PC-9 (cell line): ENCODE results near the gene MEFV. TPM values are rescaled to one million over a fixed set of nuclear protein-coding genes. Genes with fewer than 3 reads are reported as not detected.
A peak's percentile ranks its signal among the peaks of the same experiment; 100 is the strongest.

ENCODE experiments used
- BruUV-seq: library from RNA; stranded (reverse); fragments of 400-500 nt; replicated peaks from 2 replicates; lab custom pipeline; 2021; lab: Mats Ljungman, UMichigan
- CTCF ChIA-PET: fragments of 300-600 bp; sonication (Branson Sonifier 250); formaldehyde crosslinking; loops from one replicate; lab custom pipeline; 2022; ENCODE audit warnings: antibody characterized with exemption; lab: Charles Lee
- POLR2A ChIA-PET: fragments of 300-600 bp; sonication (Branson Sonifier 250); formaldehyde crosslinking; loops from one replicate; lab custom pipeline; 2022; ENCODE audit warnings: antibody characterized with exemption; ENCODE audit not compliant: unreplicated experiment; lab: Charles Lee
- DNase-seq, 2 experiments: peaks; one replicate each; pipeline versions ENCODE4 v3.0.0 to v3.0.0-alpha.2; 2015 to 2022; ENCODE audit warnings: mixed read lengths in 1 of 2
- H2AFZ ChIP-seq: fragments of 200-600 bp; sonication (generic); 2 replicates; pipeline ENCODE4 v1.8.1; 2017; ENCODE audit warnings: antibody characterized with exemption
- H3F3A ChIP-seq: fragments of 200-600 bp; sonication (generic); 2 replicates; pipeline ENCODE4 v1.8.1; 2017; ENCODE audit warnings: antibody characterized with exemption, mild to moderate bottlenecking, low read depth; ENCODE audit not compliant: insufficient read depth
- H3K27ac ChIP-seq: fragments of 200-600 bp; sonication (generic); 2 replicates; pipeline ENCODE4 v1.6.1; 2016; ENCODE audit warnings: mixed run types
- H3K27me3 ChIP-seq: fragments of 200-600 bp; sonication (generic); 2 replicates; pipeline ENCODE4 v1.6.1; 2016; ENCODE audit warnings: low read depth, mixed run types; ENCODE audit not compliant: insufficient read depth
- H3K36me3 ChIP-seq: fragments of 200-600 bp; sonication (generic); 2 replicates; pipeline ENCODE4 v1.6.1; 2016; ENCODE audit warnings: low read depth, mixed run types
- H3K4me1 ChIP-seq: fragments of 200-600 bp; sonication (generic); replicated peaks from 2 replicates; pipeline ENCODE4 v1.6.1; 2016; ENCODE audit warnings: mixed run types; ENCODE audit not compliant: insufficient read depth
- H3K4me2 ChIP-seq: fragments of 200-600 bp; sonication (generic); 2 replicates; pipeline ENCODE4 v1.6.1; 2017; ENCODE audit warnings: mixed run types
- H3K4me3 ChIP-seq: fragments of 200-600 bp; sonication (generic); 2 replicates; pipeline ENCODE4 v1.6.1; 2016; ENCODE audit warnings: mixed run types
- H3K79me2 ChIP-seq: fragments of 200-600 bp; sonication (generic); 2 replicates; pipeline ENCODE4 v1.6.1; 2017; ENCODE audit warnings: low read depth, mixed run types
- H3K9me2 ChIP-seq: fragments of 200-600 bp; sonication (generic); 2 replicates; pipeline ENCODE4 v1.8.1; 2017; ENCODE audit warnings: mild to moderate bottlenecking; ENCODE audit not compliant: insufficient read depth
- H3K9me3 ChIP-seq: fragments of 200-600 bp; sonication (generic); 2 replicates; pipeline ENCODE4 v1.8.1; 2016; ENCODE audit warnings: low read depth; ENCODE audit not compliant: insufficient read depth
- H4K20me1 ChIP-seq: fragments of 200-600 bp; sonication (generic); 2 replicates; pipeline ENCODE4 v1.8.1; 2017; ENCODE audit not compliant: insufficient read depth
- EZH2 ChIP-seq: fragments of 200-600 bp; sonication (generic); IDR thresholded peaks from 2 replicates; pipeline ENCODE4 v1.8.0; 2017; ENCODE audit warnings: antibody characterized with exemption, low read depth
- intact Hi-C: fragments of 100-400 bp; cut with micrococcal nuclease; formaldehyde crosslinking; loops from one replicate; pipeline ENCODE4 v1.10.0; 2022; ENCODE audit not compliant: unreplicated experiment
- total RNA-seq: library from RNA; stranded (reverse); gene quantifications from 2 replicates; pipeline ENCODE4 v1.2.3, GENCODE V29; 2021
- TF ChIP-seq, protein P1 (sequence below): fragments of 200-600 bp; sonication (generic); conservative IDR thresholded peaks from 2 replicates; pipeline ENCODE4 v1.6.1; 2017; ENCODE audit warnings: mixed run types, antibody characterized with exemption, mild to moderate bottlenecking, moderate library complexity

The MEFV gene
- total RNA-seq, 1 experiment from 2014 or later, result not detected

GRCh38 chr16:3242709-3243108 lies 13.7 kb downstream of the MEFV start:
- intact Hi-C loops, result no loop called here
- Histone ChIP-seq H3K4me1 (0 out of 2 replicates have a peak, but pooled peaks cover 4% of the 10 kb centered on the region), H3K27ac (no peak overlapping the region), H2AFZ (no peak overlapping the region), H3K9me2 (no peaks in the 10 kb centered on the region), H4K20me1 (no peaks in the 10 kb centered on the region), H3K4me2 (no peak overlapping the region), H3K9me3 (no peaks in the 10 kb centered on the region), H3F3A (no peaks in the 10 kb centered on the region), H3K79me2 (no peaks in the 10 kb centered on the region), H3K27me3 (no peaks in the 10 kb centered on the region), H3K4me3 (no peak overlapping the region), H3K36me3 (no peaks in the 10 kb centered on the region)
- TF ChIP-seq, protein P1, sequence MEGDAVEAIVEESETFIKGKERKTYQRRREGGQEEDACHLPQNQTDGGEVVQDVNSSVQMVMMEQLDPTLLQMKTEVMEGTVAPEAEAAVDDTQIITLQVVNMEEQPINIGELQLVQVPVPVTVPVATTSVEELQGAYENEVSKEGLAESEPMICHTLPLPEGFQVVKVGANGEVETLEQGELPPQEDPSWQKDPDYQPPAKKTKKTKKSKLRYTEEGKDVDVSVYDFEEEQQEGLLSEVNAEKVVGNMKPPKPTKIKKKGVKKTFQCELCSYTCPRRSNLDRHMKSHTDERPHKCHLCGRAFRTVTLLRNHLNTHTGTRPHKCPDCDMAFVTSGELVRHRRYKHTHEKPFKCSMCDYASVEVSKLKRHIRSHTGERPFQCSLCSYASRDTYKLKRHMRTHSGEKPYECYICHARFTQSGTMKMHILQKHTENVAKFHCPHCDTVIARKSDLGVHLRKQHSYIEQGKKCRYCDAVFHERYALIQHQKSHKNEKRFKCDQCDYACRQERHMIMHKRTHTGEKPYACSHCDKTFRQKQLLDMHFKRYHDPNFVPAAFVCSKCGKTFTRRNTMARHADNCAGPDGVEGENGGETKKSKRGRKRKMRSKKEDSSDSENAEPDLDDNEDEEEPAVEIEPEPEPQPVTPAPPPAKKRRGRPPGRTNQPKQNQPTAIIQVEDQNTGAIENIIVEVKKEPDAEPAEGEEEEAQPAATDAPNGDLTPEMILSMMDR, result no peak
- TF ChIP-seq EZH2, result no peak
- ChIA-PET POLR2A (no interaction called here), CTCF (no interaction called here)
- BruUV-seq, result no TSS peak
- DNase-seq, result peak in 1 of 2 experiments; percentile 48

GRCh38 chr16:3241761-3242160 lies 14.7 kb downstream of the MEFV start:
- CTCF ChIA-PET, result no interaction called here

GRCh38 chr16:3235856-3236669 lies 20.4 kb downstream of the MEFV start:
- ChIA-PET POLR2A (no interaction called here), CTCF (no interaction called here)
- peak overlapping the region; percentile 29; the same call in 1 of the 2 replicates for H3K4me3 ChIP-seq
- H3K27ac ChIP-seq, result no peak overlapping the region
- H3K9me3 ChIP-seq, result peaks cover 7% of the 10 kb centered on the region
- H3K36me3 ChIP-seq, result peaks cover 24% of the 10 kb centered on the region
- intact Hi-C loops, result loop anchor here (2.0 kb wide), 1 partner anchor 47 kb away; the partner anchor contains the start of gene ZNF263
- peaks cover 7% of the 10 kb centered on the region; the same call in 1 of the 2 replicates for H3K4me1 ChIP-seq
- H3K27me3 ChIP-seq, result no peaks in the 10 kb centered on the region
- H2AFZ ChIP-seq, result no peak overlapping the region
- peak overlapping the region; percentile 34; the same call in 1 of the 2 replicates for H3K4me2 ChIP-seq
- no TSS peak for BruUV-seq
- no peaks in the 10 kb centered on the region for H3K9me2 ChIP-seq
- DNase-seq, result peak; percentile 36 to 70
- peaks cover 15% of the 10 kb centered on the region for H3K79me2 ChIP-seq
- no peak for TF ChIP-seq EZH2
- TF ChIP-seq, protein P1, result no peak
- no peaks in the 10 kb centered on the region for H4K20me1 ChIP-seq
- peaks cover 9% of the 10 kb centered on the region; the same call in 1 of the 2 replicates for H3F3A ChIP-seq

More at GRCh38 chr16:3241761-3242160, 14.7 kb downstream of the MEFV start:
- Histone ChIP-seq H3K4me3 (no peak overlapping the region), H4K20me1 (no peaks in the 10 kb centered on the region), H3K9me3 (no peaks in the 10 kb centered on the region), H3K27me3 (no peaks in the 10 kb centered on the region), H3K4me1 (0 out of 2 replicates have a peak, but pooled peaks cover 4% of the 10 kb centered on the region), H2AFZ (no peak overlapping the region), H3K9me2 (no peaks in the 10 kb centered on the region), H3K79me2 (no peaks in the 10 kb centered on the region), H3K4me2 (no peak overlapping the region), H3K36me3 (no peaks in the 10 kb centered on the region), H3F3A (no peaks in the 10 kb centered on the region), H3K27ac (no peak overlapping the region)
- intact Hi-C loops, result no loop called here
- no peak for DNase-seq
- POLR2A ChIA-PET, result no interaction called here
- no TSS peak for BruUV-seq
- TF ChIP-seq, protein P1, result no peak
- no peak for TF ChIP-seq EZH2
